ENCODE measurements around the gene B4GALT5.
"Not testable (repeated sequence)": the region's sequence is repeated elsewhere in the genome, so short reads cannot be mapped to it uniquely, and the experiment has no call there.

B4GALT5 gene

DNA sequence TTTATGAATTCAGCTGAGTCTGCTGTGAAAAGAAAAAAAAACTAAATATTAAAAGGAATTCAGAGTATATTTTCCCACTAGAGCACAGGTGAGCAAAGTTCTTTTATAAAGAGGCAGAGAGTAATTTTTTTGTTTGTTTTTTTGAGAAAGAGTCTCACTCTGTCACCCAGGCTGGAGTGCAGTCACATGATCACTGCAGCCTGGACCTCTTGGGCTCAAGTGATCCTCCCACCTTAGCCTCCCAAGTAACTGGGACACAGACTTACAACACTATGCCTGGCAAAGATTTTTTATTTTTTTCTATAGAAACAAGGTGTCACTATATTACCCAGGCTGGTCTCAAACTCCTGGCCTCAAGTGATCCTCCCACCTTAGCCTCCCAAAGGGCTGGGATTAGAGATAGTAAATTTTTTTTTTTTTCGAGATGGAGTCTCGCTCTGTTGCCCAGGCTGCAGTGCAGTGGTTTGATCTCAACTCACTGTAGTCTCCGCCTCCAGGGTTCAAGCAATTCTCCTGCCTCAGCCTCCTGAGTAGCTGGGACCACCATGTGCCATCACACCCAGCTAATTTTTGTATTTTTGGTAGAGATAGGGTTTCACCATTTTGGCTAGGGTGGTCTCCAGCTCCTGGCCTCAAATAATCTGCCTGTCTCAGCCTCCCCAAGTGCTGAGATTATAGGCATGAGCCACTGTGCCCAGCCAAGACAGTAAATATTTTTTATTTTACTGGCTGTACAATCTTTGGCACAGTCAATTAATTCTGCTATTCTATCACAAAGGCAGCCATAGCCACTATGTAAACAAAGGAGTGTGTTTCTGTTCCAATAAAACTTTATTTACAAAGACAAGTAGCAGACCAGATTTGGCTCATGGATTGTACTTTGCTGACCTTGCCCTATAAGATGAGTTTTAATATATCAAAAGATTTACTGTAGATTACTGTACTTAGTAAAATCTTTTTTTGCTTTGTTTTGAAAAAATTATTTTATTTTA lies 14.5 kb upstream of the B4GALT5 start:
- no peak for DNase-seq

DNA sequence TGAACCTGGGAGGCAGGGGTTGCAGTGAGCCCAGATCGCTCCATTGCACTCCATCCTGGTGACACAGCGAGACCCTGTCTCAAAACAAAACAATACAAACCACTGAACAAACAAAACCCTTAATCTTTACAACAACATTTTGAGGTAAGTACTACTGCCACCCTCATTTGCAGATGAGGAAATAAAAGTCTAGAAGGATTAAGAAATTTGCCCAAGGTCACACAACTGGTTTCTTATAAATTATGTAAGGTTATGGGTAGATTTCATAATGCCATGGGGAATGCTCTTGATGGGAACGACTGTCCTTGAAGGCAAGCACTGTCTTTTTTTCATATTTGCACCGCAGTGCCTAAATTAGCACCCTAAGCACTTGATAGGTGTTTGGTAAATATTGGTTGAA lies 13.8 kb upstream of the B4GALT5 start:
- DNase-seq = no peak

GRCh38 chr20:49725694-49726093 lies 12.0 kb upstream of the B4GALT5 start:
- no peak for DNase-seq

DNA sequence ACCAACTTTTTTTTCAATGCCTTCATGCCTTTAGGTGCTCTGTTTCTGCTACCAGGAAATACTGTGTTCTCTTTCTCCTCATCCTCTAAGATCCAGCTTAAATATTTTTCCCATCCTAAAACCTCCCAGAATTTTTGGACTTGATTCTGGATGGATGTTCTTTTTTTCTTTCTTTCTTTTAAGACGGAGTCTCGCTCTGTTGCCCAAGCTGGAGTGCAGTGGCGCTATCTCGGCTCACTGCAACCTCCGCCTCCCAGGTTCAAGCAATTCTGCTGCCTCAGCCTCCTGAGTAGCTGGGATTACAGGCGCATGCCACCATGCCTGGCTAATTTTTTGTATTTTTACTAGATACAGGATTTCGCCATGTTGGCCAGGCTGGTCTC lies 11.5 kb upstream of the B4GALT5 start:
- DNase-seq = not testable (repeated sequence)

DNA sequence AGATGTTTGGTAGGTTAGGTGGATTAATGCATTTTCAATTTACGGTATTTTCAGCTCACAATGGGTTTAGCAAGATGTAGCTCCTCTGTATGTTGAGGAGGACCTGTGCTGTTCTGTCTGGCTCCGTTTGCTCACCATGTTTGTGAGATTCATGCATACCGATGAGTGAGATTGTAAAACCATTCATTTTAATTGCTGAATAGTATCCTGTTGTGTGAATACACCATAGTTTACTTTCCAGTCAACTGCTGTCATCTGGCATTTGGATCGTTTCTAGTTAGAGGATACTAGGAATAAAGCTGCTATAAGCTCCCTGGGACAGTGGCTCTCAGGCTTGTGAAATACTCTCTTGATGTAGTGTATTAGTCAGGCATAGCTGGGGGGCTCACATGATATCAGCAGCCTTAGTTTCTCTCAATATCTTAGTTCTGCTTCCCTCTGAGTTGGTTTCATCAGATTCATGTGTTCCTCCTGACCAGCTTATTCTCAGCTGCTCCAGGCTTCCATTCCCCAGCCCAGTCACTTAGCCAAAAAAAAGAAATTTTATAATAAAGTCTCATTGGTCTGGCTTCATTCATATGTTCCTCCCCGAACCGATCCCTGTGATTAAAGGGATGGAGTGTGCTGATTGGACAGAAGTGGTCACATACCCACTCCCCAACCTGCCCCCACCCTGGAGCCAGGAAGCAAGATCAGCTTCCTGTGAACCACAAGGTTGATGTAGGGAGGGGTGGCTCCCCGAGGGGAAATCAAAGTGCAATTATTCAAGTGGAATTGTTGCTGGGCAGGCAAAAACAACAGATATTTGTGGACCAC lies 10.9 kb upstream of the B4GALT5 start:
- DNase-seq = no peak

- DNase-seq = not testable (repeated sequence)
Observed at GRCh38 chr20:49723758-49724157, 10.1 kb upstream of the B4GALT5 start.

DNA sequence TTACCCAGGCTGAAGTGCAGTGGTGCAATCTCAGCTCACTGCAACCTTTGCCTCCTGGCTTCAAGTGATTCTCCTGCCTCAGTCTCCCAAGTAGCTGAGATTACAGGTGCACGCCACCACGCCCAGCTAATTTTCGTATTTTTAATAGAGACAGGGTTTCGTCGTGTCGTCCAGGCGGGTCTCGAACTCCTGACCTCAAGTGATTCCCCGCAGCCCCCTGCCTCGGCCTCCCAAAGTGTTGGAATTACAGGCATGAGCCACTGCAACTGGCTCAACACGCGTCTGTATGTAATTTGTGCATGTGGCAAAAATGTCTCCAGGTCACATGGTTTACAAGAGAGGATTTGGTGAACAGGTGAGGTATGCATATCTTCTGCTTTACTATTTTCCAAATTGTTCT lies 7.6 kb upstream of the B4GALT5 start:
- DNase-seq = not testable (repeated sequence)

DNA sequence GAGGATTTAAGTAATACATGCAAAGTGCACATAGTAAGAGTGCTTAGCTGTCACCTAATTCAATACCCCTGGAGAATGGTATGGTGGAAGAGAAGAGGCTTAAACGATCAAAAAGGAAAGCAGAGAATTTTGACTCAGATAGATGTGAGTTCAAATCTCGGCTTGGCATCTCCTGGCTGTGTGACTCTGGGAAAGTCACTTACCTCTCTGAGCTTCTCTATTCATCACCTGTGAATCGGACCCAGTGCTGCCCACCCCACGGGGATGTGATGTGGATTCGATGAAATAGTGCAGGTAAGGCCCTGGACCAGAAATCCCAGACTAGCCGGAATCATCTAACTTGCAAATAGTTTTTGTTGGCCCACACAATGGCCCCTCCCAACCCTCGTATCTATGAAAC lies 1.8 kb upstream of the B4GALT5 start:
- no peak for DNase-seq

DNA sequence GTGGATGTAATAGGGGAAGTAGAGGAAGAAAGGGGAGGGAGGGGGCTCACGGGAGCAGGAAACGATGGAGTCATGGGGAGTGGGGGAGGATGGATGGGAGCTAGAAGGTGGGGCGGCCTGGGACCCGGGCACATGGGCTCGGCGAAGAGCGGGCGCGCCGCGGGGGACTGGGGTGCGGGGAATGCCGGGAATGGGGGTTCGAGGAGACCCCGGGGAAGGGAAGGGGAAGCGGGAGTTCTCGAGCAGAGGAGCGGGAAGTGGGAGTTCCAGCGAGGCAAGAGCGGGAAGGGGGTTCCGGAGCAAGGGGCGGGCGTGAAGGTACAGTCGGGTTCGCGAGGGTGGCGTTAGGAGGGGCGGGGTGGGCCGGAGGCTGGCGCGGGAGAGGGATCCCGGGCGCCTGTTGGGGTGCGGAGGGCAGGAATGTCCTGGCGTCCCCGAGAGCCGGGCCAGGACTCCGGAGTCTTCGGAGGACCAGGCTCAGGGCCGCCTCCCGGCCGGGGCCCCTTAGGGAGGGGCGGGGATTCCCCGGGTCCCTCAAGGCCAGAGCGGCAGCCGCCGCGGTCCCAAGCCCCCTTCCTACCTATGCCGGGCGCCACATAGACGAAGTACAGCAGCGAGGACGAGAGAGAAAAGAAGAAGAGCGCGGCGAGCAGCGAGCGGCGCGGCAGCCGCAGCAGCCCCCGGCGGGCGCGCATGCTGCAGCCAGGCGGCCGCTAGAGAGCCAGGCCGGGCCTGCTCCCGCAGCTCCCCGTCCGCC lies 504 bp downstream of the B4GALT5 start:
- DNase-seq = no peak

DNA sequence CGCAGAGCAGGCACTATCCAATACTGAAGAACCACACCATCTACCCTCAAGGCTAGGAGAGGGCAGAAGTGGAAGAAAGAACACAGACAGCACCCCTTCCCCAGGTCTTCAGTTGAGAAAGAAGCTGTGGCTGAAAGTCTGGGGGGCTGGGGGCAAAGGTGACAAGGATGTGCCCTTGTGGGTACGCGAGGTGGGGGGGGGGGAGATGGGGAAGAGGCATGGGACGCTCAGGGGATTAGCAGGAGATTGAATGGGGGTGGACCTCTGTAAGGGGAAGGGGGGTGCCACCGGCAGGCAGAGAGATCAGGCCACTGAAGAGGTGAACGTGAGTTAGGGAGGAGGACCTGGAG lies 1.1 kb downstream of the B4GALT5 start:
- no peak for DNase-seq

DNA sequence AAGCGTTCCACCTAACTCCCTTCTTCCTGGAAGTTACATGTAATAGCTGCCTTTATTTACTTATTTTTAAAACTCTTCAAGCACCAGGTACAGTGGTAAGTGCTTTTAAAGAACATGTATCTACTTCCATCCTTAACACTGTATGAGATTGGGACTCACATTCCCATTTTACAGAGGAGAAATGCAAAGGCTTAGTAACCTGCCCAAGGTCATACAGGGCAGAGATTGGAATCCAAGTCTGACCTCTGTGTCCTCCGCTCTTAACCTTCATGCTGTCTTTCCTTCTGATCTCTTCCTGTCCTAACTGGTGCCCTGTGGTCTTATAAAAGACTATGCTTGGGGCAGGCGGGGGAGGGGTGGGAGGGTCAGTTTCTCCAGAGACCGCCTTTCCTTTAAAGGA lies 1.6 kb downstream of the B4GALT5 start:
- DNase-seq = no peak

DNA sequence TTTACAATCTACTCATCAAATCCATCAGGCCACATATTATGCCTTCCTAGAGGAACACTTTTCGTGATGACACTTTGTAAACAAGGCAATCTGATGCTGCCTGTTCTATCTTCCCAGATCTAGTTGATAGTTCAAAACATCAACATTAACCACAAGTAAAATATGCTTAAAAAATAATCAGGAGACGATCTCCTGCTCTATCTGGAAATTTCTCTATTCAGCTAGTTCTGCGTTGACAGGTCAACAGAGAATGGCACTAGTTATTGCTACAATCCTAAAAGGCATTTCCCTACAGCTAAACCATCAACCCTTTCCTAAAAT lies 2.1 kb downstream of the B4GALT5 start:
- no peak for DNase-seq

GRCh38 chr20:49710971-49711666 lies 2.6 kb downstream of the B4GALT5 start:
- DNase-seq = no peak

- DNase-seq = no peak
Observed at GRCh38 chr20:49707118-49707517, 6.6 kb downstream of the B4GALT5 start.

DNA sequence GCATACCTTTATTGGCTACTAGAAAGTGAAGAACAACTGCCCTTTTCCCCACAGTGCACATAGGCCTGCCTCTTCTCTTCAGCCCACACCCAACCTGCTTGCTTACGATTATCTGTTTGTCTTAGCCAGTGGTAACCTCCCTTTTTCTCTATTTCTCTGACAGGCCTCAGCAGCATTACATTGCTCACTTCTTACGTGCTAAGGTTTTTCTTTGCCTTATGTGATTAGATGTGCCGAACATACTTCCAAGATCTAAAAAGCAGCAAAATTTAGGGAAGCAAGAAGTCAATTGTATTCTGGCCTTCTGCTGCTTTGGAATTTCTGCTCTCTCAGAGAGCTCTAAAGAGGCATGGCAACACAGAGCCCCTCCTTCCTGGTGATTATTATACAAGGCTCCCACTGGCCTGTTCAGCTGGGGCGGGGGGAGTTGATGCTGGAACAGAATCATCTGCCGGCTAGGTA lies 7.0 kb downstream of the B4GALT5 start:
- DNase-seq = no peak

GRCh38 chr20:49705893-49706292 lies 7.8 kb downstream of the B4GALT5 start:
- not testable (repeated sequence) for DNase-seq

DNA sequence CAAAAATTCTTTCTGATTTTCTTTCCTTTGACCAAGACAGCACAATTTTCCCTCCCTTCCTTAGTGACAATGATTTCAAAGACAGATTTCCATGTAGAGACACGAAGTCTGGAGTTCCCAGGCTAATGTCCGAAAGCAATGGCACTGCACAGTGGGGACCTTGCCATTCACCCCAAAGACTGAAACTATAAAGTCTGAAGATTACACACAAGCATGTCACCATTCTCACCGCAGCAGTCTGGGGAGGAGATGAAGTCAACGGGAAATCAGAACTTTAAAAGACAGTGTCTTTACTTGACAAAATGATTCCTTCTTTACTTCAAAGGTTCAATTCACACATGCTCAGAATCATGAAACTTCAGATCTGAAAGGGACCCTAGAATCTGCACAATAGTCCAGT lies 8.3 kb downstream of the B4GALT5 start:
- no peak for DNase-seq

GRCh38 chr20:49704932-49705336 lies 8.7 kb downstream of the B4GALT5 start:
- DNase-seq = no peak

- no peak for DNase-seq
Observed at GRCh38 chr20:49701916-49702315, 11.8 kb downstream of the B4GALT5 start.

DNA sequence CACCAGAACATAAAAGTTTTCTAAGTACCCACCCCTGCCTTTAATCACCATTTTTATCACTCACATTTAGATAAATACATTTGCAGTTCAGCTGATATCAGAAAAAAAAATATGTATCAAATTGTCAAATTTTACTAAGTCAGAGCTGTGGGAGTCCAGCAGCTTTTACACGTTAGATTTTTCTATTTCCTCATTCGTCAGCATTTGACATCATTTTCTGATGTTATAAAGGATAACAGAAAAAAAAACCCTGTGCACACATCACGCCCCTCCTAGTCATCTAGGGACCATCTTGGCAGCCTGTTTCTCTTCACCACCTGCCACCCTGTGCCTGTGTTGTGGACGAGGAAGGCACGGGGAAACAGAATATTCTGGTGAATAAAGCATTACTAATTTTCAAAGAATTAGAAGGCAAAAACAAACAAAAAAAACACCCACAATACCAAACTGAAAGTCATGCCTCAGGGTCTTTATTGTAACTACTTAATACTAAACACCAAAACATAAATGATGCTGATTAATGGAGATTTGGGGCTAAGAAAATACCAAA lies 12.4 kb downstream of the B4GALT5 start:
- DNase-seq = no peak

GRCh38 chr20:49700411-49701185 lies 13.1 kb downstream of the B4GALT5 start:
- DNase-seq = no peak
